Left lung (tissue), 10 donors: ENCODE measurements around the gene DNM1. TPM values are rescaled to one million over a fixed set of nuclear protein-coding genes. Genes with fewer than 3 reads are reported as not detected.

Experiments
- ATAC-seq: fragments of 200-7000 bp; cut with Tn5 transposase; one replicate; pipeline ENCODE4 v1.9.1; 2020; ENCODE audit warnings: moderate library complexity
- DNase-seq, 4 donors: peaks; one replicate each; pipeline ENCODE4 v3.0.0-alpha.2; 2013 to 2020
- H3K27ac ChIP-seq, 2 donors: fragments of 200-600 bp; sonication (generic) in 1 of 2; one replicate each; pipeline versions ENCODE4 v1.5.0 to v1.8.0; 2020 to 2021
- H3K27me3 ChIP-seq, 2 donors: fragments of 200-600 bp; sonication (generic) in 1 of 2; one replicate each; pipeline versions ENCODE4 v1.5.0 to v1.8.0; 2020 to 2021
- H3K36me3 ChIP-seq, 2 donors: fragments of 200-600 bp; sonication (generic) in 1 of 2; one replicate each; pipeline versions ENCODE4 v1.5.0 to v1.8.0; 2020 to 2021
- H3K4me1 ChIP-seq, 2 donors: fragments of 200-600 bp; one replicate each; pipeline ENCODE4 v1.8.0; 2021
- H3K4me3 ChIP-seq, 2 donors: fragments of 200-600 bp; sonication (generic) in 1 of 2; one replicate each; pipeline versions ENCODE4 v1.5.0 to v1.8.0; 2020 to 2021; ENCODE audit warnings: mild to moderate bottlenecking in 1 of 2
- H3K9me3 ChIP-seq, 2 donors: fragments of 200-600 bp; sonication (generic) in 1 of 2; one replicate each; pipeline versions ENCODE4 v1.5.0 to v1.8.0; 2020 to 2021
- intact Hi-C, 2 donors: fragments of 100-400 bp; cut with DNase I; formaldehyde crosslinking; loops; one replicate each; pipeline versions ENCODE4 v1.11.2 to v1.14.2; 2022
- polyA plus RNA-seq, 6 donors: library from polyadenylated mRNA; unstranded; fragments of 120-200 nt; gene quantifications; one replicate each; pipeline ENCODE4 v1.2.1, GENCODE V29; 2013; ENCODE audit not compliant: insufficient read length in 6 of 6
- total RNA-seq, 2 donors: library from RNA; stranded (reverse); fragmentation: NEBNext Ultra II Directional; extraction: Animal tissue kit (Norgen Biotek cat#: 25700); gene quantifications; one replicate each; pipeline ENCODE4 v1.2.1, GENCODE V29; 2021
- TF ChIP-seq, protein P1 (sequence below), 2 donors: fragments of 200-600 bp; sonication (generic) in 1 of 2; IDR thresholded peaks; one replicate each; pipeline versions ENCODE4 v1.5.0 to v1.8.0; 2021; ENCODE audit warnings: antibody characterized with exemption in 2 of 2
- donor health status: DM: no; HTN: yes; CAD: no.
- donor health status: DM: no; HTN: no; CAD: no.

DNM1 gene
- total and polyA plus RNA-seq, 8 donors: 9.0 to 90.0 (median 62.2) TPM

DNA sequence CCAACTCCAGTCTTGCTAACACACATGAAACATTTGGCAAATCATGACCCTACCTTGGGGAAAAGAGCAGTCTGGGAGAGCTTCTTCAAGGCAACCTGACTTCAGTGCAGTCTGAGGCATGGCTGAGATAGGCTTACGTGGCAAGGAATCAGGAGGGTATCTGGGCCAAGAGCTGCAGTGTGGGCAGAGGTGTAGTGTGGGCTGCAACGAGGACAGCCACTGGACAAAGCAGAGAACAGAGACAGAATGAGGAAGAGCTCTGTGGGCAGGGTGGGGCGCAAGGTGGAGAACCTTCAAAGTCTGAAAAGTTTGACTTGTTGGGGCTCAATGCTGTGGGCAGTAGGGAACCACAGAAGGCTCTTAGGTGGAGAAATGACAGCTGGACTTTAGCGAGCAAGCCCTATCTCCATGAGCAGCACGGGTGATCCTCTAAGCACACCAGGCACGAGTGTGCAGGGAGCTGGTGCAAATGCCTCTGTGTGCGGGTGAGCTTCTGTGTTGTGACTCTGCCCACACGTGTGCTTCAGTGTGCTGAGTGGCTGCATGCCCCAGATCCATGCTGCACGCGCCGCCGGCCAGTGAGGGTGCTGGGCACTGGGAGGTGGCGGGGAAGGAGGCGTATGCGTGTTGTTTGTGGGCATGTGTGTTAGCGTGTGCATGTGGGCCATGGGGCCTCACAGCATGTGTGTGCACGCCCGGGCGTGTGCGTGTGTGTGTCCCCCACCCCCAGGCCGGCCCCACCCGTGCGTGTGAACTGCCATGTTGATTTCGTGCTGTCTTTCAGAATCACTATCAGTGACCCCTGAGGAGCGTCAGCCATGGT, 49.3 kb downstream of the DNM1 start:
- TF ChIP-seq, protein P1, sequence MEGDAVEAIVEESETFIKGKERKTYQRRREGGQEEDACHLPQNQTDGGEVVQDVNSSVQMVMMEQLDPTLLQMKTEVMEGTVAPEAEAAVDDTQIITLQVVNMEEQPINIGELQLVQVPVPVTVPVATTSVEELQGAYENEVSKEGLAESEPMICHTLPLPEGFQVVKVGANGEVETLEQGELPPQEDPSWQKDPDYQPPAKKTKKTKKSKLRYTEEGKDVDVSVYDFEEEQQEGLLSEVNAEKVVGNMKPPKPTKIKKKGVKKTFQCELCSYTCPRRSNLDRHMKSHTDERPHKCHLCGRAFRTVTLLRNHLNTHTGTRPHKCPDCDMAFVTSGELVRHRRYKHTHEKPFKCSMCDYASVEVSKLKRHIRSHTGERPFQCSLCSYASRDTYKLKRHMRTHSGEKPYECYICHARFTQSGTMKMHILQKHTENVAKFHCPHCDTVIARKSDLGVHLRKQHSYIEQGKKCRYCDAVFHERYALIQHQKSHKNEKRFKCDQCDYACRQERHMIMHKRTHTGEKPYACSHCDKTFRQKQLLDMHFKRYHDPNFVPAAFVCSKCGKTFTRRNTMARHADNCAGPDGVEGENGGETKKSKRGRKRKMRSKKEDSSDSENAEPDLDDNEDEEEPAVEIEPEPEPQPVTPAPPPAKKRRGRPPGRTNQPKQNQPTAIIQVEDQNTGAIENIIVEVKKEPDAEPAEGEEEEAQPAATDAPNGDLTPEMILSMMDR (IDR thresholded peaks at IDR 0.05): no peak
- H3K9me3 ChIP-seq: no peaks in the 10 kb centered on the region
- H3K4me1 ChIP-seq: peaks cover 9 to 19% of the 10 kb centered on the region in 2 donors

GRCh38 chr9:128253140-128253990, 50.2 kb downstream of the DNM1 start:
- Histone ChIP-seq H3K27me3 (peaks cover 0 to 15% of the 10 kb centered on the region in 2 donors), H3K27ac (no peak overlapping the region), H3K36me3 (peaks cover 0 to 31% of the 10 kb centered on the region in 2 donors), H3K9me3 (no peaks in the 10 kb centered on the region), H3K4me3 (no peak overlapping the region), H3K4me1 (peaks cover 9 to 19% of the 10 kb centered on the region in 2 donors)
- TF ChIP-seq, protein P1 (IDR thresholded peaks at IDR 0.05): no peak
- intact Hi-C loops: no loop called here
- no peak for ATAC-seq
- DNase-seq: no peak

More for the DNA sequence above, 49.3 kb downstream of the DNM1 start:
- no peak overlapping the region for H3K27ac ChIP-seq
- peaks cover 0 to 15% of the 10 kb centered on the region in 2 donors for H3K27me3 ChIP-seq
- intact Hi-C loops: no loop called here
- H3K4me3 ChIP-seq: no peak overlapping the region
- ATAC-seq (no peak), DNase-seq (no peak)
- H3K36me3 ChIP-seq: peaks cover 0 to 22% of the 10 kb centered on the region in 2 donors

GRCh38 chr9:128253991-128254346, 50.8 kb downstream of the DNM1 start:
- H3K9me3 ChIP-seq: no peaks in the 10 kb centered on the region
- H3K27me3 ChIP-seq: peaks cover 0 to 15% of the 10 kb centered on the region in 2 donors
- ATAC-seq (no peak), DNase-seq (no peak)
- H3K4me3 ChIP-seq: no peak overlapping the region
- intact Hi-C loops: no loop called here
- H3K4me1 ChIP-seq: peaks cover 9 to 19% of the 10 kb centered on the region in 2 donors
- no peak overlapping the region for H3K27ac ChIP-seq
- TF ChIP-seq, protein P1 (IDR thresholded peaks at IDR 0.05): no peak
- H3K36me3 ChIP-seq: peaks cover 0 to 37% of the 10 kb centered on the region in 2 donors

- Histone ChIP-seq H3K4me3 (no peak overlapping the region), H3K36me3 (peaks cover 0 to 41% of the 10 kb centered on the region in 2 donors), H3K27ac (no peak overlapping the region), H3K9me3 (no peaks in the 10 kb centered on the region), H3K27me3 (peaks cover 0 to 15% of the 10 kb centered on the region in 2 donors), H3K4me1 (peaks cover 9 to 19% of the 10 kb centered on the region in 2 donors)
- no peak for DNase-seq
- intact Hi-C loops: no loop called here
- no peak for ATAC-seq
- TF ChIP-seq, protein P1 (IDR thresholded peaks at IDR 0.05): no peak
Measured at GRCh38 chr9:128254362-128254761, 51.2 kb downstream of the DNM1 start.
